HL-60 (cell line): ENCODE data around the gene H1-8.

Experiments used
- CTCF ChIP-seq: IDR thresholded peaks from one replicate; pipeline ENCODE4 v1.5.1; 2011; ENCODE audit warnings: low read length, control low read depth, inconsistent platforms; ENCODE audit not compliant: insufficient read depth
- GABPA ChIP-seq: IDR thresholded peaks from 2 replicates; pipeline ENCODE4 v1.6.1; 2012; ENCODE audit warnings: low read depth

- TF ChIP-seq CTCF (no peak), GABPA (no peak)
Measured at GRCh38 chr3:129549805-129550204, 6.8 kb downstream of the H1-8 start.
